ENCODE measurements around the gene POC1A. TPM values are rescaled to one million over a fixed set of nuclear protein-coding genes. Genes with fewer than 3 reads are reported as not detected.

Gene POC1A
- total and polyA plus RNA-seq, 2 donors (not counting 1 experiment from before 2014, with no cell fraction given) = 1.7 to 2.8 TPM

DNA sequence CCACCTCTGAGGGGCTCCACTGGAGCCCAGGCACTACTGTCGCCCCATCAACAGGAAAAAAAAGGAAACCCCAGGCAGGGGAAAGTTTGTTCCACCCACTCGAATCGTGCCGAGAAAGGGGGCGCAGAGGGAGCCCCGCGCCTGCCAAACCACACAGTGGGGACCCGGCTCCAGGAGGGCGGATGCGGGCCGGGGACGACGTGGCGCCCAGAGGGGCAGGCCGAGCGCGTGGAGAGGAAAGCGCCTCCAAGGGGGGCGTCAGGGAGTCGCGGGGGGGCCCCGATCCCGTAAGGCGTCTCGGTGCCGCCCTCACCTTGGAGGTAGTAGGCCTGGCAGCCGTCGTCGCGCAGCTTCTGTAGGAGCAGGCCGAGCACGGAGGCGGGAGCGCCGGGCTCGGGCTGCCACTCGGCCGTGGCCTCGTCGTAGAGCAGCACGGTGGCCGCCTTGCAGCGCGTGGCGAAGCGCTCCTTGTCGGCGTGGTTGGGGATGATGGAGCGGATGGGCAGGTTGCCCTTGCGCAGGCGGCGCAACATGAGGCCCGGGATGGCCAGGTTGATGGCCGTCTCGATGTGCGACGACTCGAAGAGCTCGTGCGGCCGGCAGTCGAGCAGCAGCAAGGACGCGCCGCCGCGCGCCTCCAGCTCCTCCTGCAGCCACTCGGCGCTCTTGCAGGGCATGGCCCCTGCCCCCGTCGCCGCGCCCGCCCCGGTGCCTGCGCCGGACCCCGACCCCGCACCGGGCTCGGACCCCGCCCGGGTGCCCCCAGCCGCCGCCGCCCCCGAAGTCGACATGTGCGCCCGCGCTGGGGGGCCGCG lies 98.5 kb downstream of the POC1A start:
- Histone ChIP-seq H3K36me3 (replicated peaks in 1 of 2; ENCODE audit: control extremely low read depth in 1 of 2, control insufficient read depth in 1 of 2, extremely low read depth in 1 of 2, insufficient read depth in 2 of 2, low read length in 1 of 2) (no peaks in the 10 kb centered on the region), H3K9ac (ENCODE audit: low read length) (peak overlapping the region; percentile 72), H2AFZ (ENCODE audit: insufficient read depth, low read depth, low read length, poor library complexity, severe bottlenecking) (peak overlapping the region; percentile 72), H4K20me1 (ENCODE audit: control insufficient read depth, insufficient read depth, low read length, poor library complexity, severe bottlenecking) (no peaks in the 10 kb centered on the region), H3K4me3 (ENCODE audit: control extremely low read depth in 1 of 5, extremely low read depth in 1 of 5, insufficient read depth in 1 of 5, low read depth in 2 of 5, low read length in 4 of 5) (peak overlapping the region; percentile 15 to 66 (median 54)), H3K4me2 (replicated peaks; ENCODE audit: low read depth, low read length, poor library complexity, severe bottlenecking) (peak overlapping the region; percentile 96), H3K27me3 (replicated peaks in 1 of 4; ENCODE audit: control extremely low read depth in 1 of 4, control insufficient read depth in 3 of 4, insufficient read depth in 4 of 4, low read length in 3 of 4) (no peaks in the 10 kb centered on the region), H3K27ac (ENCODE audit: low read length in 2 of 2) (peak overlapping the region in 1 of 2 donors; percentile 23), H3K9me3 (ENCODE audit: control extremely low read depth in 1 of 3, control insufficient read depth in 2 of 3, insufficient read depth in 1 of 3, low read length in 2 of 3) (no peaks in the 10 kb centered on the region), H3K79me2 (ENCODE audit: control insufficient read depth, insufficient read depth, low read length) (no peaks in the 10 kb centered on the region), H3K4me1 (ENCODE audit: control insufficient read depth in 2 of 2, insufficient read depth in 2 of 2, low read length in 2 of 2) (peaks cover 47 to 60% of the 10 kb centered on the region in 2 donors)
- ATAC-seq (ENCODE audit: low read depth) (peak; percentile 9), DNase-seq (peak; percentile 80)
- CTCF ChIA-PET = interaction anchor here (0.6 to 2.1 kb wide), 8 partner anchors 11 to 99 kb away, joined by 3 to 15 read pairs (median 4); partner anchors contain the start of genes POC1A and RPL29
- Mint-ChIP-seq H3K27me3 (no peaks in the 10 kb centered on the region), H3K27ac (peak overlapping the region; percentile 79), H3K4me1 (peaks cover 51% of the 10 kb centered on the region), H3K4me3 (peak overlapping the region; percentile 92), H3K9me3 (ENCODE audit: insufficient read depth) (no peaks in the 10 kb centered on the region)
- intact Hi-C loops (cut with micrococcal nuclease) = loop anchor here (1.0 to 10.0 kb wide), 7 partner anchors 54 to 479 kb away; partner anchors contain the start of genes ABHD14A, ABHD14B, GLYCTK and NT5DC2
- WGBS (ENCODE audit: insufficient coverage) = under 1% methylated on average over 94 of the region's 94 CpGs
- POLR2A ChIA-PET = interaction anchor here (0.8 to 1.0 kb wide), 3 partner anchors 54 to 169 kb away, joined by 3 to 4 read pairs (median 3); partner anchors contain the start of gene POC1A
- TF ChIP-seq EZH2 (IDR thresholded peaks at IDR 0.05; ENCODE audit: borderline replicate concordance, insufficient read depth, low read depth, low read length, poor library complexity, severe bottlenecking) = no peak
- TF ChIP-seq, protein P1, sequence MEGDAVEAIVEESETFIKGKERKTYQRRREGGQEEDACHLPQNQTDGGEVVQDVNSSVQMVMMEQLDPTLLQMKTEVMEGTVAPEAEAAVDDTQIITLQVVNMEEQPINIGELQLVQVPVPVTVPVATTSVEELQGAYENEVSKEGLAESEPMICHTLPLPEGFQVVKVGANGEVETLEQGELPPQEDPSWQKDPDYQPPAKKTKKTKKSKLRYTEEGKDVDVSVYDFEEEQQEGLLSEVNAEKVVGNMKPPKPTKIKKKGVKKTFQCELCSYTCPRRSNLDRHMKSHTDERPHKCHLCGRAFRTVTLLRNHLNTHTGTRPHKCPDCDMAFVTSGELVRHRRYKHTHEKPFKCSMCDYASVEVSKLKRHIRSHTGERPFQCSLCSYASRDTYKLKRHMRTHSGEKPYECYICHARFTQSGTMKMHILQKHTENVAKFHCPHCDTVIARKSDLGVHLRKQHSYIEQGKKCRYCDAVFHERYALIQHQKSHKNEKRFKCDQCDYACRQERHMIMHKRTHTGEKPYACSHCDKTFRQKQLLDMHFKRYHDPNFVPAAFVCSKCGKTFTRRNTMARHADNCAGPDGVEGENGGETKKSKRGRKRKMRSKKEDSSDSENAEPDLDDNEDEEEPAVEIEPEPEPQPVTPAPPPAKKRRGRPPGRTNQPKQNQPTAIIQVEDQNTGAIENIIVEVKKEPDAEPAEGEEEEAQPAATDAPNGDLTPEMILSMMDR (IDR thresholded peaks at IDR 0.05) = no peak
